SW 1271 (cell line): ENCODE results near the gene MANSC4.

Experiments used
- DNase-seq, 2 experiments: peaks; one replicate each; lab custom pipeline; 2025; lab: John Stamatoyannopoulos, UW

MANSC4 gene

GRCh38 chr12:27800819-27801218 is 20.8 kb upstream of the MANSC4 start:
- no peak for DNase-seq

GRCh38 chr12:27797301-27798025 is 17.4 kb upstream of the MANSC4 start:
- no peak for DNase-seq

GRCh38 chr12:27796128-27796527 is 16.1 kb upstream of the MANSC4 start:
- no peak for DNase-seq

- no peak for DNase-seq
Observed at GRCh38 chr12:27794818-27795584, 15.0 kb upstream of the MANSC4 start.

- no peak for DNase-seq
Observed at GRCh38 chr12:27790179-27790578, 10.1 kb upstream of the MANSC4 start.

GRCh38 chr12:27787559-27787958 is 7.5 kb upstream of the MANSC4 start:
- no peak for DNase-seq

- peak in 1 of 2 experiments; percentile 52 for DNase-seq
Observed at GRCh38 chr12:27785882-27786570, 6.0 kb upstream of the MANSC4 start.

- DNase-seq = no peak
Observed at GRCh38 chr12:27782481-27782880, 2.4 kb upstream of the MANSC4 start.

GRCh38 chr12:27781680-27782079 is 1.6 kb upstream of the MANSC4 start:
- DNase-seq = no peak

GRCh38 chr12:27780612-27781408 is 774 bp upstream of the MANSC4 start:
- peak in 1 of 2 experiments; percentile 24 for DNase-seq

GRCh38 chr12:27779416-27779919 is 568 bp downstream of the MANSC4 start:
- peak in 1 of 2 experiments; percentile 34 for DNase-seq

- no peak for DNase-seq
Observed at GRCh38 chr12:27778206-27778605, 1.8 kb downstream of the MANSC4 start.

GRCh38 chr12:27777141-27777540 is 2.9 kb downstream of the MANSC4 start:
- DNase-seq = no peak

GRCh38 chr12:27772328-27773049 is 7.5 kb downstream of the MANSC4 start:
- no peak for DNase-seq

GRCh38 chr12:27771481-27772327 is 8.3 kb downstream of the MANSC4 start:
- no peak for DNase-seq

- no peak for DNase-seq
Observed at GRCh38 chr12:27769142-27769673, 10.8 kb downstream of the MANSC4 start.

- DNase-seq = no peak
Observed at GRCh38 chr12:27766587-27766986, 13.4 kb downstream of the MANSC4 start.

GRCh38 chr12:27762757-27763156 is 17.3 kb downstream of the MANSC4 start:
- no peak for DNase-seq

- DNase-seq = no peak
Observed at GRCh38 chr12:27756670-27757195, 23.3 kb downstream of the MANSC4 start.

- DNase-seq = no peak
Observed at GRCh38 chr12:27754795-27755194, 25.2 kb downstream of the MANSC4 start.
